GM21576 (cell line): ENCODE results near the gene TERF2IP.

Source experiments
- ATAC-seq: cut with Tn5 transposase; IDR thresholded peaks from one replicate; pipeline ENCODE4 v1.9.1; 2021; ENCODE audit warnings: mild to moderate bottlenecking, moderate library complexity; ENCODE audit not compliant: unreplicated experiment

Gene TERF2IP

DNA sequence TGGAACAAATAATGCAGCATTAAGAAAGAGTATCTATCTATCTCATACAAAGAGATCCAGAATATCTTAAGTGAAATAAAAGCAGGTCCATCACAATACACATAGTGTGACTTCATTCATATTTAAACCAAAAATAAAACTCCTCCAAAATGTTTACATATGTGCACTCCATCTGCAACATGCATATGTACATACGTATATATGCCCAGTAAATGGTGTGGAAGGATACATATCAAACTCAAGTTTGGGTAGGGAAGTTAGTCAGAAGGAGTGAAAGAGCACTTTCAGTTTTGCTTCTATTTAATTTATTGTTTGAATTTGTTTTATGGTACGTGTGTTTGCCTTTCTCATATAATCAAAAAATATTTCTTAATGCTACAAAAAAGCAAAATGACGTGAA lies 12.5 kb upstream of the TERF2IP start:
- ATAC-seq: no peak

- ATAC-seq: no peak
Observed at GRCh38 chr16:75640598-75640997, 7.0 kb upstream of the TERF2IP start.

DNA sequence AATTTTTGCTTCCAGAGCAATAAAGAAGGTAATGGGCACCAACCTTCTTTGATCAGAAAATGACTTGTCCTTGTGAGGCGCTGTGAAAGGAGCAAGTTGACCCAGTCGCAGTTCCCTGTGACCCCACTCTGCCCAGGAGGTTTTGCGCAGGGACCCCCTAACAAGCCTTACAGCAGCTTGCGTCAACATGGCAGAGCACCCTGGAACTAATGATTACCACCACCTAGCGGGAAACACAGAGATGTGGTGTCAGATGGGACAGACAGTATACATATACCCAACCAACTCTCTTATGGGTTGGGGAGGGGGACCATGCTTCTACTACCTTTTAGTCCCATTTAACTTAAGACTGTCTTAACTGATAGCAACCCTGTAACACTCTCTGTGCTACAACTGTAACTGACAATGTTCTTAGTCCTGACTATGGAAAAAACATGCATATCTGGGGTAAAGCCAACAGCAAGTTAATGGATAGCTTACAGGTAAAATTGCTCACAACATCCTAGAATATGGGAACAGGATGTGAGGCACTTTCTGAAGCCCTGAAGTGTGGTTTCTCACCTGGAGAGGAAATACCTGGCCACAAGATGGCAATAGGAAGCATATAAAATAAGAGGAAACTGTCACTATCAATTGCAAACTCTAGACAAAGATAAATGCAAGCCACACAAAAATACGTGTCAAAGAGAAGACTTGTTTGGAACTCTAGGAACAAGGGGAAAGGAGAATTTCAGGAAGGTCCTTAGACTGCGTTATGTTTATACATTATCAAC lies 3.1 kb upstream of the TERF2IP start:
- ATAC-seq: no peak

- peak; percentile 14 for ATAC-seq
Observed at GRCh38 chr16:75647112-75647491, 471 bp upstream of the TERF2IP start.

- ATAC-seq: peak; percentile 32
Observed at GRCh38 chr16:75648265-75649076, 898 bp downstream of the TERF2IP start.

DNA sequence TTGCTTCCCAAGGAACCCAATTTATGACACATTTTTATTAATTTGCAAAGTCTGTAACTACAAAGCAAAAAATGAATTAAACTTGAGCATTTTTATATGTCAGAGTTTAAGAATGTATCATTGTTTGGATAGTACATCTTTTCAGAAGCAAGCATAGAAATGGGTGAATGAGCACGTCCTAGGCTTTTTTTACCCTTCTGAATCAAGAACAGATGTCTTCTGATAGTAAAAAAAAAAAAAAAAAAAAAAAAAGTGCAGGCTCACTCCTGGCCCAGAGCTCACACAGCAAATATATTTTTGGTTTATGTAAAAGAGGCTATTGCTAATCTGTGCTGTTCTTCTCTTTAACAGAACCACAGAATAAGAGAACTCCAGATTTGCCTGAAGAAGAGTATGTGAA lies 6.3 kb downstream of the TERF2IP start:
- ATAC-seq: no peak

GRCh38 chr16:75658175-75658574 lies 10.6 kb downstream of the TERF2IP start:
- ATAC-seq: no peak

- ATAC-seq: no peak
Observed at GRCh38 chr16:75660321-75660720, 12.7 kb downstream of the TERF2IP start.

GRCh38 chr16:75660726-75661302 lies 13.2 kb downstream of the TERF2IP start:
- no peak for ATAC-seq

DNA sequence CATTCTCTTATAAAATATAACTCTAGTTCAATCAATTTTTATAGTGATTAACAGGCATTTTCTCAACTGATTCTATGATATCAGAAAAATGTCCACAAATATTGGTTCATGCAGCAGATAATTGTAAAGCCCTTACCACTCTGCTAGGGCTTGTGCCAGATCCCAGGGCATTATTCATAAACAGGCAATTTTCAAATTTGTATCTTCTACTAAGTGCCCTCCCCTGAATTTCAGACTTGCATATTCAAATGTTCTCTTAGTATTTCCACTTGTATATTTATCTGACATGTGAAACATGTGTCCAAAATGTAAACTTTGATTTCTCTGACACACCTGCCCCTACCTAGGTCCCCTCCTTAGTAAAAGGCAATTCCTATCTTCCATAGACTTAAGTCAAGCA lies 19.9 kb downstream of the TERF2IP start:
- no peak for ATAC-seq

GRCh38 chr16:75676909-75677308 lies 29.3 kb downstream of the TERF2IP start, which contains the start of gene CPHXL2:
CPHXL2 (minus strand) TSS chr16:75677009; CDS start chr16:75676999, 10 bp downstream.
- ATAC-seq: no peak

GRCh38 chr16:75679366-75679765 lies 31.8 kb downstream of the TERF2IP start:
- ATAC-seq: no peak

GRCh38 chr16:75682308-75682707 lies 34.7 kb downstream of the TERF2IP start:
- ATAC-seq: no peak

DNA sequence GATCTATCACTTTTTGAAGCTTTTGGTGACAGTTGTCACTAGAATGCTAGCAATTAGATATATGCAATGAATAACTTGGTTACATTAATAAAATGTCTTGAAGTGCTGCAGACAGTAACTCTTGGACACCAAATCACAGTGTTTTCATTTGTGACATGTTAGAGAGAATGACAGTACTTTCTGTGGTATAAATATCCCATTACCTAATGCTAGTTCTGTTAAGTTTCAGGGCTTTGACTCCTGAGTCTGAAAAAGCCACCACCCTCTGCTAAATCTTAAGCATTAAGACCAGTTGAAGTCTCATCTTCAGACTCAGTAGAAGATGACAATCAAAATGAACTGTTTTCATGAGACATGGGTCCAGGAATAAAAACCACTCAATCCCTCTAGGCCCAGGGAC lies 39.8 kb downstream of the TERF2IP start:
- no peak for ATAC-seq

DNA sequence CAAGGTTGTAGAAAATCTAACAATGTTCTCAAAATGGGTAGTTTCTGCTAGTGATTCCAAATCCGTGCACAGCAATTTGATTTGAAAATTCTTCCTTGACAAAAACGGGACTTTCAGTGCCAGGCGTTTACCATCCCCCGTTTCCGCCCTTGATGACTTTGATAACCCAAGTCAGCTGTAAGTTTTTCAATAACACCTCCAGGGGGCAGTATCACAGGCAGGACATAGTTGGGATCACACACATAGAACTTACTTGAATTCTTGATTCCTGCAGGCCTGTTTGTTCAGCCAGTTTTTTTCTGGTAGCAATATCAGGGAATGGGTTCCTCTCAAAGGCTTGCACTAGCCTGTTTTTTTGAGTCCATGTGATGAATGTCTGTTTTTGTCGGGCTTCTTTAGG lies 48.1 kb downstream of the TERF2IP start:
- ATAC-seq: no peak

- ATAC-seq: no peak
Observed at GRCh38 chr16:75697571-75697970, 50.0 kb downstream of the TERF2IP start.

DNA sequence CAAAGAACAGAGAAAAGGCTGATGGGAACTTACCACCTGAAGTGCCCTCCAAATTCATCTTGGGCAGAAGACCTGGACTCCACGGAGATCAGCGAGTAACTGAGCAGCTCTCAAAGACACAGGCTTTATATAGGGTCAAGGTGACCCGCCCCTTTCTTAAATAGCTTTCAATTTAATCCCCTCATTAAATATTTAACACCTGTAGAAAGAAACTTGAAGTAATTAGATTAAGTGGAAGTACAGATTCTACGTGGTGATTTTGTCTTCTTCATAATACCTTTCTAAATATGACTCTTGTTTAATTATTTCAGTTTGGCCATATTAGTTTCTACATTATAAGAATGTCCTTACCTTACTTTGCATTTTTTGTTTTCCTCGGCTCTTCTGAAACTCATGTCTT lies 53.8 kb downstream of the TERF2IP start, which contains the start of gene DUXB:
Gene DUXB, minus strand, starts transcription at position 101 of the 400 bp plus-strand sequence. Its CDS starts 43 bp downstream, at position 58.
- no peak for ATAC-seq

- no peak for ATAC-seq
Observed at GRCh38 chr16:75702242-75702641, 54.7 kb downstream of the TERF2IP start.

DNA sequence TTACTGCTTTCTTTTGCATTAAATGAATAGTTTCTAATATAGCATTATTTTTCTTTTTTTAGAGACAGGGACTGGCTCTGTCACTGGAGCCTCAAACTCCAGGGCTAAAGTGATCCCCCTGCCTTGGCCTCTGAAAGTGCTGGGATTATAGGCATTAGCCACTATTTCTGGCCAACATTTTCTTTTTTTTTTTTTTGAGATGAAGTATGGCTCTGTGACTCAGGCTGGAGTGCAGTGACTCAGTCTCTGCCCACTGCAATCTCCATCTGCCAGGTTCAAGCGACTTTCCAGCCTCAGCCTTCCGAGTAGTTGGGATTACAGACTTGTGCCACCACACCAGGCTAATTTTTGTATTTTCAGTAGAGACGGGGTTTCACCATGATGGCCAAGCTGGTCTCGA lies 55.7 kb downstream of the TERF2IP start:
- no peak for ATAC-seq
